DND-41 (cell line): ENCODE results near the gene CACHD1.
A peak's percentile ranks its signal among the peaks of the same experiment; 100 is the strongest.

Source experiments
- ATAC-seq: fragments of 200-7000 bp; cut with Tn5 transposase; 3 replicates; pipeline ENCODE4 v1.9.1; 2021; ENCODE audit warnings: low read depth; ENCODE audit not compliant: insufficient read depth
- DNase-seq: peaks from one replicate; pipeline ENCODE4 v3.0.0-alpha.2; 2020
- H2AFZ ChIP-seq: 2 replicates; pipeline ENCODE4 v1.6.0; 2012; ENCODE audit warnings: low read depth, low read length
- H3K27ac ChIP-seq: 2 replicates; pipeline ENCODE4 v1.5.1; 2012; ENCODE audit warnings: low read length, inconsistent platforms
- H3K27me3 ChIP-seq: fragments of 200-600 bp; sonication (generic); 2 replicates; pipeline ENCODE4 v1.6.0; 2012; ENCODE audit warnings: low read length, mild to moderate bottlenecking, inconsistent platforms; ENCODE audit not compliant: insufficient read depth, poor library complexity
- H3K36me3 ChIP-seq: 2 replicates; pipeline ENCODE4 v1.5.1; 2012; ENCODE audit warnings: low read length, inconsistent platforms; ENCODE audit not compliant: insufficient read depth
- H3K4me1 ChIP-seq: 2 replicates; pipeline ENCODE4 v1.5.1; 2012; ENCODE audit warnings: mild to moderate bottlenecking, low read length; ENCODE audit not compliant: insufficient read depth
- H3K4me2 ChIP-seq: 2 replicates; pipeline ENCODE4 v1.6.0; 2012; ENCODE audit warnings: mild to moderate bottlenecking, moderate library complexity, low read length, inconsistent platforms; ENCODE audit not compliant: insufficient read depth
- H3K4me3 ChIP-seq, 2 experiments: fragments of 200-600 bp in 1 of 2; shearing (Covaris generic) in 1 of 2; 2 replicates each; pipeline ENCODE4 v1.5.1; 2012 to 2016; ENCODE audit warnings: inconsistent platforms in 2 of 2, low read length in 2 of 2, mild to moderate bottlenecking in 2 of 2, low read depth in 1 of 2, moderate library complexity in 1 of 2
- H3K79me2 ChIP-seq: 2 replicates; pipeline ENCODE4 v1.6.0; 2012; ENCODE audit warnings: low read length, inconsistent platforms; ENCODE audit not compliant: insufficient read depth
- H3K9ac ChIP-seq: 2 replicates; pipeline ENCODE4 v1.6.0; 2012; ENCODE audit warnings: low read depth, mild to moderate bottlenecking, inconsistent platforms, low read length, moderate library complexity
- H3K9me3 ChIP-seq: 2 replicates; pipeline ENCODE4 v1.5.1; 2012; ENCODE audit warnings: low read length, moderate library complexity, mild to moderate bottlenecking, inconsistent platforms; ENCODE audit not compliant: insufficient read depth, severe bottlenecking
- H4K20me1 ChIP-seq: 2 replicates; pipeline ENCODE4 v1.6.0; 2012; ENCODE audit warnings: low read length; ENCODE audit not compliant: insufficient read depth
- EZH2 ChIP-seq: IDR thresholded peaks from 3 replicates; pipeline ENCODE4 v1.6.1; 2012; ENCODE audit warnings: borderline replicate concordance, low read depth, mild to moderate bottlenecking, moderate library complexity, low read length, inconsistent platforms; ENCODE audit not compliant: severe bottlenecking
- TF ChIP-seq, protein P1 (sequence below): IDR thresholded peaks from 2 replicates; pipeline ENCODE4 v1.5.1; 2012; ENCODE audit warnings: borderline replicate concordance, low read length, moderate library complexity, mild to moderate bottlenecking; ENCODE audit not compliant: poor library complexity, severe bottlenecking; ENCODE audit errors: extremely low read depth

CACHD1 gene

DNA sequence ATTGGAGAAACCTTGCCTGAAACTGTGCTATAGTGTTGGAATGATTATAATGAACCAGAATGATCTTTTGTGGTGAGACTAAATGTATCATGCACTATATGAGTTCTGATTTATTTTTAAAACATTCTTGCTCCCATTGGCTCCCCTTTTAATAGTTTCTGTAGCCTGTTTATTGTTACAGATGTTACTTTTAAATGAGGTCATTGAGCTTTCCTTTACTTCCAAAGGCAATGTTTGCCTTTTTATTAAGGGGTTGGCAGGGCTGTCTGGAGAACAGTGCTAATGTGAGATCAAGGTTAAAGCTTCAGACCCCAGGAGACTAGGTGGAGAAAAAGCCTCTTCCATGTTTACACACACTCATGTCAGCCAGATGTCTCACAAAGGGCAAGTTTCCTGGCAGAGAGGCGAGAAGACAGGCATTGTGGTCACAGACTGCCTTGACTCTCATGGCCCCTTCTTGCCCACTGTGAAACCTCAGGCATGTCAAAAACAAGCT is 154.3 kb downstream of the CACHD1 start:
- Histone ChIP-seq H3K27ac (no peak overlapping the region), H3K27me3 (no peaks in the 10 kb centered on the region), H3K9ac (no peak overlapping the region), H3K79me2 (no peaks in the 10 kb centered on the region), H3K4me1 (no peaks in the 10 kb centered on the region), H2AFZ (no peak overlapping the region), H4K20me1 (no peaks in the 10 kb centered on the region), H3K4me2 (no peak overlapping the region), H3K4me3 (no peak overlapping the region), H3K36me3 (no peaks in the 10 kb centered on the region), H3K9me3 (no peaks in the 10 kb centered on the region)
- ATAC-seq = peak; percentile 42; the same call in 1 of the 3 replicates
- TF ChIP-seq EZH2 = no peak
- TF ChIP-seq, protein P1, sequence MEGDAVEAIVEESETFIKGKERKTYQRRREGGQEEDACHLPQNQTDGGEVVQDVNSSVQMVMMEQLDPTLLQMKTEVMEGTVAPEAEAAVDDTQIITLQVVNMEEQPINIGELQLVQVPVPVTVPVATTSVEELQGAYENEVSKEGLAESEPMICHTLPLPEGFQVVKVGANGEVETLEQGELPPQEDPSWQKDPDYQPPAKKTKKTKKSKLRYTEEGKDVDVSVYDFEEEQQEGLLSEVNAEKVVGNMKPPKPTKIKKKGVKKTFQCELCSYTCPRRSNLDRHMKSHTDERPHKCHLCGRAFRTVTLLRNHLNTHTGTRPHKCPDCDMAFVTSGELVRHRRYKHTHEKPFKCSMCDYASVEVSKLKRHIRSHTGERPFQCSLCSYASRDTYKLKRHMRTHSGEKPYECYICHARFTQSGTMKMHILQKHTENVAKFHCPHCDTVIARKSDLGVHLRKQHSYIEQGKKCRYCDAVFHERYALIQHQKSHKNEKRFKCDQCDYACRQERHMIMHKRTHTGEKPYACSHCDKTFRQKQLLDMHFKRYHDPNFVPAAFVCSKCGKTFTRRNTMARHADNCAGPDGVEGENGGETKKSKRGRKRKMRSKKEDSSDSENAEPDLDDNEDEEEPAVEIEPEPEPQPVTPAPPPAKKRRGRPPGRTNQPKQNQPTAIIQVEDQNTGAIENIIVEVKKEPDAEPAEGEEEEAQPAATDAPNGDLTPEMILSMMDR = no peak
- DNase-seq = peak; percentile 5

DNA sequence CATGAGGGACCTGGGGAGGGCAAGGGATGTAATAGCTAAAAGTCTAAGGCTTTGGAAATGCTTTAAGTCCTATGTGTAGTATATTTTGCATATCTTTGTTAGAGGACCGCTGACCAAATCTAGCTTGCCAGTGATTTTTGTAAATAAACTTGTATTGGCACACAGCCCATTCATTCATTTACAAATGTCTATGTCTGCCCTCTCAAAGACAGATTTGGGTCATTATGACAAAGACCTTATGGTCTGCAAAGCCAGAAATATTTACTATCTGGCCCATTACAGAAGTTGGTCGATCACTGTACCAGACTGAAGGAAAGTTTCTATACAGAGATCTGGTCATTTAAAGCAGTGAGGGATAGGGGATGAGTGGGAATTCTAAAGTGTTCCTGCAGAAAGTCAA is 154.9 kb downstream of the CACHD1 start:
- Histone ChIP-seq H3K4me3 (no peak overlapping the region), H3K9ac (no peak overlapping the region), H2AFZ (no peak overlapping the region), H3K36me3 (no peaks in the 10 kb centered on the region), H3K27me3 (no peaks in the 10 kb centered on the region), H3K4me1 (no peaks in the 10 kb centered on the region), H3K27ac (no peak overlapping the region), H4K20me1 (no peaks in the 10 kb centered on the region), H3K79me2 (no peaks in the 10 kb centered on the region), H3K4me2 (no peak overlapping the region), H3K9me3 (no peaks in the 10 kb centered on the region)
- DNase-seq (no peak), ATAC-seq (no peak)
- no peak for TF ChIP-seq EZH2
- TF ChIP-seq, protein P1 = no peak

DNA sequence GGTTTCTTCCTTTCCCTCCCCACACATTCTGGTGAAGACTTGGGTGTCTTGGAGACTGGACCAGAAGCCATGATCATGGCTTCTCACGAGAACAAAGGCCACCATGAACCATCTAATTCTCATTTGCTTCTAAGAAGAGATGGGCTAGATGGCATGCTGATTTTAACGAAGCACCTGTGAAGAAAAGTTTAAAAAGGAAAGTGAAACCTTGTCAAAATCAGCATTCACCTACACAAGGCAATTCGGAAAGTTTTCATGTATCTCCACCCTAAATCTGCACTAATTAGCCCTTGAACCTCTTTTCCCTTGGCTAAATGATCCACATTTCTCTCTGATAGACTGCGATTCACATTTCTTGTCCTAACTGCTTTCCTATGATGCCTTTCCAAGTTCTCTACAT is 160.7 kb downstream of the CACHD1 start:
- Histone ChIP-seq H3K9ac (no peak overlapping the region), H2AFZ (no peak overlapping the region), H3K9me3 (no peaks in the 10 kb centered on the region), H3K27me3 (peaks cover 3% of the 10 kb centered on the region), H3K4me1 (no peaks in the 10 kb centered on the region), H3K36me3 (no peaks in the 10 kb centered on the region), H4K20me1 (no peaks in the 10 kb centered on the region), H3K4me2 (no peak overlapping the region), H3K4me3 (no peak overlapping the region), H3K27ac (no peak overlapping the region), H3K79me2 (no peaks in the 10 kb centered on the region)
- ATAC-seq (no peak), DNase-seq (no peak)
- TF ChIP-seq, protein P1 = no peak
- no peak for TF ChIP-seq EZH2

DNA sequence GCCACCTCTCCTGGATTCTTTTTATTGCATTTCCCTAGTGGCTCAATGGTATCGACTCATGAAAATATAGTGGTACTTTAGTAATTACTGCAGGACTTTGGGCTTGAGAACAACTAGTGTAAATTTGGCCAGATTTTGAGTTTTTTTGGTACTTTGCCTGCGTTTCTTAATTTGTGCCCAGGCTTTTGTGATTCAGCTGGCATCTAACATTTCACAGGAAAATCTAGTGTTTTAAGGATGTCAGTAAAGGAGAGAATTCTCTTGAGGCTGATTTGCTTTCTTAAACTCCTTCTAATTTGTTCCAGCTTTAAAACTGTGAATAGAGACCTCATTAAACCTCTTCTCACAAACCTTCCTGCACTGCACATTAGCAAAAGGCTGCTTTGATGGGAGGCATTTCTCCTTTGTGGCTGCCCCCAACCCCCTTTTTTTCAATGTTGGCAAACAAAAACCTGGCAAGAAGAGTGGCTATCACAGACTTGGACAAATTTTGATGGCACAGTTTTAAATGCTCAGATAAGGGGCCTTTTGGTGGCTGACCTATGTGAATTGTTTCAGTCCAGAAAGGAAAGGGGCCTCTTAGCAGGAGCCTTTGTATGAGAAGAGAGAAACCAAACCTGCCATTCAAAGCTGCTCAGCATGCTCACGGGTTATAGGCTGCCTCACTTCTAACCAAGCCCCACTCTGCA is 161.6 kb downstream of the CACHD1 start:
- no peaks in the 10 kb centered on the region for H4K20me1 ChIP-seq
- H3K4me1 ChIP-seq = no peaks in the 10 kb centered on the region
- H3K27ac ChIP-seq = no peak overlapping the region
- no peak overlapping the region for H3K9ac ChIP-seq
- ATAC-seq (no peak), DNase-seq (no peak)
- H3K9me3 ChIP-seq = no peaks in the 10 kb centered on the region
- no peaks in the 10 kb centered on the region for H3K36me3 ChIP-seq
- TF ChIP-seq EZH2 = no peak
- TF ChIP-seq, protein P1 = no peak
- H3K4me3 ChIP-seq = no peak overlapping the region
- H3K4me2 ChIP-seq = no peak overlapping the region
- H3K27me3 ChIP-seq = peaks cover 3% of the 10 kb centered on the region
- H3K79me2 ChIP-seq = no peaks in the 10 kb centered on the region
- no peak overlapping the region for H2AFZ ChIP-seq
